HCT116 (cell line): ENCODE results near the gene PRDM1. TPM values are rescaled to one million over a fixed set of nuclear protein-coding genes. Genes with fewer than 3 reads are reported as not detected.

ENCODE experiments used
- ATAC-seq: fragments of 200-7000 bp; cut with Tn5 transposase; 2 replicates; pipeline ENCODE4 v1.9.1; 2020; ENCODE audit warnings: mild to moderate bottlenecking, moderate library complexity
- BruUV-seq: library from RNA; stranded (reverse); fragments of 400-500 nt; replicated peaks from 2 replicates; lab custom pipeline; 2021; lab: Mats Ljungman, UMichigan
- CTCF ChIA-PET: fragments of 300-600 bp; sonication (Branson Sonifier 250); formaldehyde crosslinking; loops from one replicate; lab custom pipeline; 2021; ENCODE audit warnings: antibody characterized with exemption; lab: Charles Lee
- POLR2A ChIA-PET: fragments of 300-600, 350-600 bp; sonication (Branson Sonifier 250); formaldehyde crosslinking; loops from one replicate; lab custom pipeline; 2021; ENCODE audit warnings: antibody characterized with exemption; lab: Charles Lee
- RAD21 ChIA-PET, 2 experiments: fragments of 300-600 bp; sonication (Branson Sonifier 250); formaldehyde crosslinking; loops; one replicate each; lab custom pipeline; 2023; ENCODE audit warnings: low total read pairs in 2 of 2; ENCODE audit not compliant: uncharacterized antibody in 2 of 2, unreplicated experiment in 2 of 2, low non-redundant PET in 1 of 2; lab: Charles Lee
- DNase-seq: peaks from one replicate; pipeline ENCODE4 v3.0.0-alpha.2; 2010; ENCODE audit warnings: low read depth, low spot score
- H2AFZ ChIP-seq: fragments of 200-600 bp; shearing (Covaris generic), sonication (generic); 2 replicates; pipeline ENCODE4 v1.6.1; 2017; ENCODE audit warnings: low read depth, mixed run types, mixed read lengths, antibody characterized with exemption, low read length; ENCODE audit not compliant: poor library complexity, severe bottlenecking
- H3K27ac ChIP-seq: 2 replicates; pipeline ENCODE4 v1.5.1; 2012; ENCODE audit warnings: low read depth, low read length
- H3K27me3 ChIP-seq: fragments of 200-600 bp; sonication (generic); 2 replicates; pipeline ENCODE4 v1.6.1; 2016; ENCODE audit warnings: mixed run types, low read length, mixed read lengths; ENCODE audit not compliant: insufficient read depth
- H3K36me3 ChIP-seq, 2 experiments: fragments of 200-500 bp in 1 of 2; fragments of 200-600 bp in 1 of 2; sonication (Bioruptor generic) in 1 of 2; sonication (generic) in 1 of 2; 2 replicates each; pipeline versions ENCODE4 v1.5.1 to v1.6.1; 2014 to 2016; ENCODE audit warnings: low read length in 2 of 2, inconsistent platforms in 1 of 2, mixed read lengths in 1 of 2, mixed run types in 1 of 2; ENCODE audit not compliant: insufficient read depth in 2 of 2, control insufficient read depth in 1 of 2
- H3K4me1 ChIP-seq, 2 experiments: fragments of 200-600 bp in 1 of 2; sonication (generic) in 1 of 2; 2 replicates each; pipeline versions ENCODE4 v1.5.1 to v1.6.1; 2012 to 2017; ENCODE audit warnings: low read length in 2 of 2, inconsistent platforms in 1 of 2, mild to moderate bottlenecking in 1 of 2, mixed read lengths in 1 of 2, mixed run types in 1 of 2, moderate library complexity in 1 of 2; ENCODE audit not compliant: insufficient read depth in 2 of 2, control insufficient read depth in 1 of 2
- H3K4me2 ChIP-seq: fragments of 200-600 bp; sonication (generic); 2 replicates; pipeline ENCODE4 v1.6.1; 2017; ENCODE audit warnings: mixed run types, low read length, mixed read lengths
- H3K4me3 ChIP-seq, 2 experiments: fragments of 200-600 bp in 1 of 2; sonication (generic) in 1 of 2; replicated peaks in 1 of 2; 2 replicates each; pipeline ENCODE4 v1.5.1; 2011 to 2016; ENCODE audit warnings: low read length in 2 of 2, control low read depth in 1 of 2, low read depth in 1 of 2, mild to moderate bottlenecking in 1 of 2, mixed read lengths in 1 of 2, mixed run types in 1 of 2
- H3K79me2 ChIP-seq: fragments of 200-600 bp; sonication (generic); 2 replicates; pipeline ENCODE4 v1.6.1; 2017; ENCODE audit warnings: mild to moderate bottlenecking, mixed run types, low read length, moderate library complexity, mixed read lengths; ENCODE audit not compliant: insufficient read depth
- H3K9ac ChIP-seq: fragments of 200-600 bp; sonication (generic); 2 replicates; pipeline ENCODE4 v1.6.1; 2016; ENCODE audit warnings: low read length, mixed read lengths
- H3K9me2 ChIP-seq: fragments of 200-600 bp; sonication (generic), shearing (Covaris generic); 2 replicates; pipeline ENCODE4 v1.6.1; 2017; ENCODE audit warnings: mixed run types, mild to moderate bottlenecking, moderate library complexity; ENCODE audit not compliant: insufficient read depth
- H3K9me3 ChIP-seq, 2 experiments: fragments of 200-500 bp in 1 of 2; fragments of 200-600 bp in 1 of 2; sonication (Bioruptor generic) in 1 of 2; sonication (generic) in 1 of 2; 2 replicates each; pipeline ENCODE4 v1.6.1; 2014 to 2017; ENCODE audit warnings: low read length in 2 of 2, mixed read lengths in 2 of 2, inconsistent platforms in 1 of 2, low read depth in 1 of 2, mild to moderate bottlenecking in 1 of 2, mixed run types in 1 of 2, moderate library complexity in 1 of 2; ENCODE audit not compliant: control insufficient read depth in 1 of 2, insufficient read depth in 1 of 2
- H4K20me1 ChIP-seq: fragments of 200-600 bp; sonication (generic), shearing (Covaris generic); 2 replicates; pipeline ENCODE4 v1.6.1; 2017; ENCODE audit warnings: mixed run types, mild to moderate bottlenecking, moderate library complexity; ENCODE audit not compliant: insufficient read depth
- ATF3 ChIP-seq: IDR thresholded peaks from 2 replicates; pipeline ENCODE4 v1.6.1; 2012
- CBX3 ChIP-seq: IDR thresholded peaks from 2 replicates; pipeline ENCODE4 v1.6.1; 2012; ENCODE audit warnings: low read depth
- CTCF ChIP-seq, 3 experiments: fragments of 200-600 bp in 1 of 3; sonication (generic) in 1 of 3; IDR thresholded peaks in 2 of 3; conservative IDR thresholded peaks in 1 of 3; 2 replicates each; pipeline ENCODE4 v1.5.1; 2012 to 2017; ENCODE audit warnings: low read depth in 2 of 3, low read length in 2 of 3, antibody characterized with exemption in 1 of 3, borderline replicate concordance in 1 of 3, control low read depth in 1 of 3, mild to moderate bottlenecking in 1 of 3, mixed read lengths in 1 of 3, mixed run types in 1 of 3, moderate library complexity in 1 of 3; ENCODE audit not compliant: insufficient read depth in 1 of 3
- EGR1 ChIP-seq: IDR thresholded peaks from 2 replicates; pipeline ENCODE4 v1.6.1; 2012; ENCODE audit warnings: low read depth
- ELF1 ChIP-seq: IDR thresholded peaks from 2 replicates; pipeline ENCODE4 v1.6.1; 2012; ENCODE audit warnings: low read depth, borderline replicate concordance
- EZH2 ChIP-seq: fragments of 200-600 bp; sonication (generic); IDR thresholded peaks from 2 replicates; pipeline ENCODE4 v1.6.1; 2017; ENCODE audit warnings: antibody characterized with exemption, mixed run types
- FOSL1 ChIP-seq: IDR thresholded peaks from 2 replicates; pipeline ENCODE4 v1.6.1; 2012; ENCODE audit warnings: low read depth
- JUND ChIP-seq: IDR thresholded peaks from 2 replicates; pipeline ENCODE4 v1.6.1; 2012
- MAX ChIP-seq: IDR thresholded peaks from 2 replicates; pipeline ENCODE4 v1.6.1; 2012
- POLR2A ChIP-seq: IDR thresholded peaks from 2 replicates; pipeline ENCODE4 v1.7.0; 2011; ENCODE audit warnings: borderline replicate concordance; ENCODE audit not compliant: insufficient read depth, insufficient read length; ENCODE audit errors: extremely low read depth
- RAD21 ChIP-seq: IDR thresholded peaks from 2 replicates; pipeline ENCODE4 v1.6.1; 2012; ENCODE audit warnings: low read depth, mild to moderate bottlenecking
- SIN3A ChIP-seq: IDR thresholded peaks from 2 replicates; pipeline ENCODE4 v1.6.1; 2012; ENCODE audit warnings: low read depth
- SP1 ChIP-seq: IDR thresholded peaks from 2 replicates; pipeline ENCODE4 v1.6.1; 2012; ENCODE audit warnings: low read depth
- SRF ChIP-seq: IDR thresholded peaks from 2 replicates; pipeline ENCODE4 v1.6.1; 2012; ENCODE audit warnings: low read depth
- ZNF274 ChIP-seq: fragments of 200-500 bp; sonication (Bioruptor generic); IDR thresholded peaks from 2 replicates; pipeline ENCODE4 v1.6.1; 2014; ENCODE audit warnings: mild to moderate bottlenecking, low read depth, low read length, inconsistent platforms
- intact Hi-C: fragments of 100-400 bp; cut with micrococcal nuclease; formaldehyde crosslinking; loops from 2 replicates; pipeline ENCODE4 v1.10.0; 2022
- total RNA-seq: library from RNA; stranded (reverse); gene quantifications from one replicate; pipeline ENCODE4 v1.2.1, GENCODE V29; 2021; ENCODE audit not compliant: unreplicated experiment

PRDM1 gene
- total RNA-seq, 1 experiment from 2014 or later, result 3.4 TPM

GRCh38 chr6:106066989-106067388, 19.1 kb upstream of the PRDM1 start:
- Histone ChIP-seq H2AFZ (no peak overlapping the region), H4K20me1 (no peaks in the 10 kb centered on the region), H3K79me2 (no peaks in the 10 kb centered on the region), H3K9me2 (no peaks in the 10 kb centered on the region), H3K36me3 (no peaks in the 10 kb centered on the region), H3K4me2 (no peak overlapping the region), H3K9me3 (no peaks in the 10 kb centered on the region), H3K27ac (no peak overlapping the region), H3K27me3 (no peaks in the 10 kb centered on the region), H3K4me1 (peaks cover 0 to 3% of the 10 kb centered on the region in 2 experiments; a peak in 2 of 4 replicates), H3K4me3 (no peak overlapping the region), H3K9ac (no peak overlapping the region)
- TF ChIP-seq EGR1 (no peak), POLR2A (no peak), ZNF274 (no peak), SRF (no peak), CTCF (IDR thresholded peaks at IDR 0.05 in 2 of 3, conservative IDR thresholded peaks at IDR 0.05 in 1 of 3; ENCODE audit: borderline replicate concordance in 1 of 3, insufficient read depth in 1 of 3, low read depth in 2 of 3, low read length in 2 of 3) (no peak), EZH2 (no peak), ATF3 (no peak), SIN3A (no peak), SP1 (no peak), FOSL1 (no peak)
- ChIA-PET CTCF (no interaction called here), POLR2A (no interaction called here), RAD21 (no interaction called here)
- ATAC-seq (no peak), DNase-seq (no peak)
- intact Hi-C loops, result no loop called here
- BruUV-seq, result no TSS peak

- DNase-seq, result no peak
- TF ChIP-seq RAD21 (no peak), CBX3 (no peak), JUND (no peak), ATF3 (no peak), POLR2A (no peak), FOSL1 (no peak), MAX (no peak), SP1 (no peak), ELF1 (no peak), EGR1 (no peak)
- ATAC-seq, result no peak
- H3K9me3 ChIP-seq, result no peaks in the 10 kb centered on the region
- POLR2A ChIA-PET, result no interaction called here
- no peaks in the 10 kb centered on the region for H3K9me2 ChIP-seq
- no peak overlapping the region for H3K4me2 ChIP-seq
- no peaks in the 10 kb centered on the region for H3K36me3 ChIP-seq
- RAD21 ChIA-PET, result interaction anchor here in 1 of 2 experiments (0.6 kb wide), 1 partner anchor 243 kb away, joined by 4 read pairs; no protein-coding TSS in a partner anchor
- no peaks in the 10 kb centered on the region for H4K20me1 ChIP-seq
- H3K4me1 ChIP-seq, result peaks cover 0 to 3% of the 10 kb centered on the region in 2 experiments; a peak in 2 of 4 replicates
- peak overlapping the region; percentile 53 for H2AFZ ChIP-seq
- H3K27ac ChIP-seq, result no peak overlapping the region
- H3K79me2 ChIP-seq, result no peaks in the 10 kb centered on the region
- CTCF ChIA-PET, result no interaction called here
- no peaks in the 10 kb centered on the region for H3K27me3 ChIP-seq
- no peak overlapping the region for H3K9ac ChIP-seq
- intact Hi-C loops, result no loop called here
- no TSS peak for BruUV-seq
- no peak overlapping the region for H3K4me3 ChIP-seq
Measured at GRCh38 chr6:106069478-106069877, 16.7 kb upstream of the PRDM1 start.
